Parathyroid adenoma (tissue), 2 donors: ENCODE results near the gene CTAG1A.

Experiments used
- H2AFZ ChIP-seq: fragments of 300-600 bp; sonication (generic); one replicate; pipeline ENCODE4 v1.7.0; 2017; ENCODE audit warnings: antibody characterized with exemption, mild to moderate bottlenecking
- H3K27ac ChIP-seq: fragments of 300-600 bp; sonication (generic); one replicate; pipeline ENCODE4 v1.7.0; 2017
- H3K27me3 ChIP-seq: fragments of 300-600 bp; sonication (generic); one replicate; pipeline ENCODE4 v1.7.0; 2017; ENCODE audit warnings: low read length; ENCODE audit not compliant: control insufficient read depth, insufficient read depth
- H3K36me3 ChIP-seq: fragments of 300-600 bp; sonication (generic); one replicate; pipeline ENCODE4 v1.7.0; 2017; ENCODE audit warnings: low read length; ENCODE audit not compliant: control insufficient read depth, insufficient read depth
- H3K4me1 ChIP-seq: fragments of 300-600 bp; sonication (generic); one replicate; pipeline ENCODE4 v1.7.0; 2017; ENCODE audit warnings: control low read depth
- H3K4me2 ChIP-seq: fragments of 300-600 bp; sonication (generic); one replicate; pipeline ENCODE4 v1.7.0; 2017; ENCODE audit warnings: low read length
- H3K4me3 ChIP-seq: fragments of 300-600 bp; sonication (generic); one replicate; pipeline ENCODE4 v1.7.0; 2017; ENCODE audit warnings: low read depth, low read length
- H3K79me2 ChIP-seq: fragments of 300-600 bp; sonication (generic); one replicate; pipeline ENCODE4 v1.7.0; 2017; ENCODE audit warnings: control low read depth
- H3K9ac ChIP-seq: fragments of 300-600 bp; sonication (generic); one replicate; pipeline ENCODE4 v1.7.0; 2017; ENCODE audit warnings: mild to moderate bottlenecking
- H3K9me3 ChIP-seq: fragments of 300-600 bp; sonication (generic); one replicate; pipeline ENCODE4 v1.7.0; 2017; ENCODE audit warnings: low read length; ENCODE audit not compliant: control insufficient read depth
- CTCF ChIP-seq: fragments of 300-600 bp; sonication (generic); IDR thresholded peaks from one replicate; pipeline ENCODE4 v1.7.0; 2017; ENCODE audit warnings: antibody characterized with exemption, mild to moderate bottlenecking
- donor health status: primary hyperparathyroidism.

CTAG1A gene

GRCh38 chrX:154594491-154594890 lies 9.6 kb downstream of the CTAG1A start:
- Histone ChIP-seq H3K36me3 (no peaks in the 10 kb centered on the region), H3K9ac (no peak overlapping the region), H3K4me2 (no peak overlapping the region), H2AFZ (no peak overlapping the region), H3K27ac (no peak overlapping the region), H3K27me3 (no peaks in the 10 kb centered on the region), H3K4me3 (no peak overlapping the region), H3K79me2 (no peaks in the 10 kb centered on the region), H3K9me3 (no peaks in the 10 kb centered on the region), H3K4me1 (no peaks in the 10 kb centered on the region)
- no peak for TF ChIP-seq CTCF

- H3K36me3 ChIP-seq, result no peaks in the 10 kb centered on the region
These were observed 10.8 kb downstream of the CTAG1A start for GRCh38 chrX:154595559-154596249.

GRCh38 chrX:154596290-154596929 lies 11.5 kb downstream of the CTAG1A start:
- Histone ChIP-seq H3K27me3 (no peaks in the 10 kb centered on the region), H3K9me3 (no peaks in the 10 kb centered on the region), H3K4me2 (no peak overlapping the region), H3K27ac (no peak overlapping the region), H3K79me2 (no peaks in the 10 kb centered on the region), H3K9ac (no peak overlapping the region), H3K4me3 (no peak overlapping the region), H3K4me1 (no peaks in the 10 kb centered on the region), H2AFZ (no peak overlapping the region), H3K36me3 (no peaks in the 10 kb centered on the region)
- no peak for TF ChIP-seq CTCF

More at GRCh38 chrX:154595559-154596249, 10.8 kb downstream of the CTAG1A start:
- H3K4me1 ChIP-seq, result no peaks in the 10 kb centered on the region
- no peak overlapping the region for H3K4me3 ChIP-seq
- no peak for TF ChIP-seq CTCF
- no peaks in the 10 kb centered on the region for H3K9me3 ChIP-seq
- H3K79me2 ChIP-seq, result no peaks in the 10 kb centered on the region
- H3K27ac ChIP-seq, result no peak overlapping the region
- H3K4me2 ChIP-seq, result no peak overlapping the region
- H3K27me3 ChIP-seq, result no peaks in the 10 kb centered on the region
- no peak overlapping the region for H3K9ac ChIP-seq
- no peak overlapping the region for H2AFZ ChIP-seq

- no peak overlapping the region for H3K27ac ChIP-seq
- H3K4me3 ChIP-seq, result no peak overlapping the region
- no peaks in the 10 kb centered on the region for H3K27me3 ChIP-seq
- H3K4me1 ChIP-seq, result no peaks in the 10 kb centered on the region
- no peak overlapping the region for H2AFZ ChIP-seq
- no peaks in the 10 kb centered on the region for H3K36me3 ChIP-seq
- H3K9ac ChIP-seq, result no peak overlapping the region
- H3K79me2 ChIP-seq, result no peaks in the 10 kb centered on the region
- no peaks in the 10 kb centered on the region for H3K9me3 ChIP-seq
- TF ChIP-seq CTCF, result no peak
- H3K4me2 ChIP-seq, result no peak overlapping the region
These were observed 12.3 kb downstream of the CTAG1A start for GRCh38 chrX:154597221-154597620.

- H3K36me3 ChIP-seq, result no peaks in the 10 kb centered on the region
- no peaks in the 10 kb centered on the region for H3K79me2 ChIP-seq
- no peak for TF ChIP-seq CTCF
- no peak overlapping the region for H3K4me2 ChIP-seq
- no peak overlapping the region for H2AFZ ChIP-seq
- no peak overlapping the region for H3K4me3 ChIP-seq
- no peaks in the 10 kb centered on the region for H3K9me3 ChIP-seq
- H3K4me1 ChIP-seq, result no peaks in the 10 kb centered on the region
- H3K27ac ChIP-seq, result no peak overlapping the region
- no peak overlapping the region for H3K9ac ChIP-seq
- no peaks in the 10 kb centered on the region for H3K27me3 ChIP-seq
These were observed 13.7 kb downstream of the CTAG1A start for GRCh38 chrX:154598656-154599055.
